Tibial artery (tissue), 4 donors: ENCODE measurements around the gene ZBTB7C.

Experiments used
- DNase-seq, 2 donors: peaks; one replicate each; pipeline ENCODE4 v3.0.0-alpha.2; 2019
- H3K27ac ChIP-seq, 2 donors: fragments of 200-600 bp; sonication (generic) in 1 of 2; 1 replicate in 1 of 2; 2 replicates in 1 of 2; pipeline ENCODE4 v1.5.1; 2018 to 2019; ENCODE audit warnings: mild to moderate bottlenecking in 1 of 2
- H3K27me3 ChIP-seq, 2 donors: fragments of 200-600 bp; sonication (generic) in 1 of 2; one replicate each; pipeline versions ENCODE4 v1.5.1 to v1.6.0; 2016 to 2019
- H3K36me3 ChIP-seq, 3 donors: fragments of 200-600 bp; sonication (generic) in 2 of 3; one replicate each; pipeline ENCODE4 v1.5.1; 2016 to 2019; ENCODE audit warnings: mild to moderate bottlenecking in 2 of 3
- H3K4me1 ChIP-seq, 4 donors: fragments of 200-600 bp; sonication (generic) in 2 of 4; 1 replicate in 3 of 4; 2 replicates in 1 of 4; pipeline ENCODE4 v1.5.1; 2016 to 2019
- H3K4me3 ChIP-seq, 2 donors: fragments of 200-600 bp; sonication (generic) in 1 of 2; 1 replicate in 1 of 2; 2 replicates in 1 of 2; pipeline ENCODE4 v1.5.1; 2018 to 2019; ENCODE audit warnings: mild to moderate bottlenecking in 2 of 2
- H3K9me3 ChIP-seq, 3 donors: fragments of 200-600 bp; sonication (generic) in 1 of 3; one replicate each; pipeline ENCODE4 v1.5.1; 2016 to 2019
- CTCF ChIP-seq, 2 experiments: fragments of 200-600 bp in 1 of 2; fragments of 450-650 bp in 1 of 2; IDR thresholded peaks; one replicate each; pipeline ENCODE4 v1.5.1; 2017 to 2019; ENCODE audit warnings: antibody characterized with exemption in 2 of 2, mild to moderate bottlenecking in 1 of 2, moderate library complexity in 1 of 2
- intact Hi-C: fragments of 100-400 bp; cut with DNase I; formaldehyde crosslinking; loops from one replicate; pipeline ENCODE4 v1.15.0; 2023; ENCODE audit warnings: low total_unique reads

Gene ZBTB7C

GRCh38 chr18:48428475-48429177 lies 19.4 kb upstream of the ZBTB7C start:
- Histone ChIP-seq H3K27ac (no peak overlapping the region), H3K27me3 (peaks cover 0 to 14% of the 10 kb centered on the region in 2 donors), H3K36me3 (no peaks in the 10 kb centered on the region), H3K9me3 (no peaks in the 10 kb centered on the region), H3K4me1 (no peaks in the 10 kb centered on the region), H3K4me3 (no peak overlapping the region)
- no peak for TF ChIP-seq CTCF (IDR thresholded peaks at IDR 0.05)
- intact Hi-C loops: no loop called here
- no peak for DNase-seq

GRCh38 chr18:48422947-48423378 lies 13.8 kb upstream of the ZBTB7C start:
- intact Hi-C loops: no loop called here
- H3K27ac ChIP-seq: no peak overlapping the region

GRCh38 chr18:48419277-48420022 lies 10.3 kb upstream of the ZBTB7C start:
- intact Hi-C loops: loop anchor here (10.0 kb wide), 1 partner anchor 265 kb away; no protein-coding TSS in a partner anchor
- Histone ChIP-seq H3K4me3 (no peak overlapping the region), H3K27ac (peak overlapping the region; percentile 48 to 56), H3K36me3 (no peaks in the 10 kb centered on the region), H3K9me3 (no peaks in the 10 kb centered on the region), H3K27me3 (no peaks in the 10 kb centered on the region), H3K4me1 (peaks cover 0 to 22% (median 13%) of the 10 kb centered on the region in 4 donors)
- TF ChIP-seq CTCF (IDR thresholded peaks at IDR 0.05): no peak
- DNase-seq: no peak

More at GRCh38 chr18:48422947-48423378, 13.8 kb upstream of the ZBTB7C start:
- peaks cover 0 to 5% of the 10 kb centered on the region in 2 donors for H3K27me3 ChIP-seq
- H3K4me1 ChIP-seq: peaks cover 0 to 19% (median 13%) of the 10 kb centered on the region in 4 donors
- no peak for TF ChIP-seq CTCF (IDR thresholded peaks at IDR 0.05)
- no peaks in the 10 kb centered on the region for H3K36me3 ChIP-seq
- no peak for DNase-seq
- H3K9me3 ChIP-seq: no peaks in the 10 kb centered on the region
- H3K4me3 ChIP-seq: no peak overlapping the region

- DNase-seq: peak; percentile 77 to 90
- no peaks in the 10 kb centered on the region for H3K9me3 ChIP-seq
- TF ChIP-seq CTCF (IDR thresholded peaks at IDR 0.05): no peak
- H3K27me3 ChIP-seq: no peaks in the 10 kb centered on the region
- H3K27ac ChIP-seq: peak overlapping the region; percentile 48 to 56
- no peaks in the 10 kb centered on the region for H3K36me3 ChIP-seq
- H3K4me1 ChIP-seq: peaks cover 0 to 22% (median 13%) of the 10 kb centered on the region in 4 donors
- intact Hi-C loops: loop anchor here (10.0 kb wide), 1 partner anchor 264 kb away; no protein-coding TSS in a partner anchor
- no peak overlapping the region for H3K4me3 ChIP-seq
Observed at GRCh38 chr18:48418539-48419276, 9.5 kb upstream of the ZBTB7C start.

GRCh38 chr18:48417985-48418384 lies 8.8 kb upstream of the ZBTB7C start:
- Histone ChIP-seq H3K27me3 (no peaks in the 10 kb centered on the region), H3K4me1 (peaks cover 0 to 22% (median 13%) of the 10 kb centered on the region in 4 donors), H3K36me3 (no peaks in the 10 kb centered on the region), H3K9me3 (no peaks in the 10 kb centered on the region), H3K4me3 (no peak overlapping the region), H3K27ac (peak overlapping the region; percentile 47 to 56)
- DNase-seq: no peak
- TF ChIP-seq CTCF (IDR thresholded peaks at IDR 0.05): no peak
- intact Hi-C loops: loop anchor here (10.0 kb wide), 1 partner anchor 263 kb away; no protein-coding TSS in a partner anchor
